HG03439 (cell line): ENCODE data around the gene SOD1.

Experiments used
- ATAC-seq: cut with Tn5 transposase; IDR thresholded peaks from one replicate; pipeline ENCODE4 v1.9.1; 2021; ENCODE audit warnings: mild to moderate bottlenecking, moderate library complexity; ENCODE audit not compliant: unreplicated experiment

The SOD1 gene

DNA sequence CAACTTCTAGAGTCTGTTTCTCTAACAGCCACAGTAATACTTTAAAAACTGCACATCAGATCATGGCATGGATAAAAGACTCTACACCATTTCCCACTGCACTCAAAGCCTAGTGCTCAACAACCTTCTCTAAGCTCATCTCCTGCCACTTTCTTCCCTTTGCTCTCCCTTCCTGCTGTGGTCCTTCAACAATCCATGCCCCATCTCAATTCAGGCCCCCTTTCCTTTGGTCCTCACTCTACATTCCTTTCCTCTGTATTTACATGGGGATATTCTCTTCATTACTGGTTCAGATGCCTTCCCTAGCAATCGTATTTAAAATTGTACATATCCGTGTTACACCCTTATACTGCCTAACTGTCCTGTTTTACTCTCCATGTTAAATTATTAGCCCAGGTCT lies 19.0 kb downstream of the SOD1 start:
- no peak for ATAC-seq

DNA sequence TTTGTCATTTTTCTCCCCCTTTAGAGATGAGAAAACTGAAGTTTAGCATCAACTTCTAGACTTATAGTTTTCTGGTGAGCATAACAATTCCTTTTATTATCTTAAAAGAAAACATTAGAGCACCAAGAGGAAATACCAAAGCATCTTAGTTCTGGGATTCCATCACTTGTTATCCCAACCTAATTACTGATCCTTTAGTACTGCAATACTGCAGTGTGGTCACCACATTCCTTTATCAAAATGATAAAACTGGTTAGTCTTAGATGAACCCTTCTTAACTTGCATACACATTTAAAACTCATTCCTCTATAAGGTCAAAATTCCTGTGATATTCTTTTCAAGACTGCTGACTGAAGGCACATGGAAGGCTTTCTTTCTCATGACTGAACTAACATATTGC lies 23.1 kb downstream of the SOD1 start:
- no peak for ATAC-seq

DNA sequence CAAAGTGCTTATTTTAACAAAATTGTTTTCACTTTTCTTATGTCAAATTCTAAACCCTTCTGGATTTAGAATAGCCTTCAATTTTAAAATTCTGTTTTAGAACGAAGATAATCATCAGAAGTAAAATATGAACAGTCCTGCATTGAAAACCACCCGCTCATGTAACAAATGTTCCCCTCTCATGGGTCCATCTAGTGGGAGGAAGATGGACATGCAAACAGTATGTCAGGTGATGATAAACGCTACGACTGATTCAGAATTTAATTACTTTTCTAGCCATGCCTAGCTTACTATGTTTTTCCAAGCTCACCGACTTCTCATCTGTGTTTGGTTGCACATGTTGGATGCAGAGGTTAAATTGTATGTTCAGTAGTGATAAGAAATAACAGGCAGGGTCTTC lies 23.5 kb downstream of the SOD1 start:
- ATAC-seq, result no peak

DNA sequence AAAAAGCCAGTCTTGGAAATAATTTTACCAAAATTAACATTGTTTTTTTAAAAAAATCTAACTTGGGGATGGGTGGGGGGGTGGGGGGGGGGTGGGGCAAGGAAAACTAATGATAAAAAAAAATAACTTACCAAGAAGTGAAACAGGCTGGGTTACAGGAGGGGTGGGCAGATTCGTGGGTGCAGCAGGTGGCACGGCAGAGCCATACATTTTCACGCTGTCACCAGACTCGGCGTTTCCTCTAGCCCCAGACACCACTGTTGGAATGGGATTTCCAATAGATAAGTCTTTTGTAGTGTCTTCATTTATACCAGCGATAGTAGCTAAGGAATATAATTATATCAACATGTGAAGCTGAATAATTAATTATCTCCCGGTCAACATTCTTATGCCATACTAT lies 25.4 kb downstream of the SOD1 start:
- no peak for ATAC-seq

DNA sequence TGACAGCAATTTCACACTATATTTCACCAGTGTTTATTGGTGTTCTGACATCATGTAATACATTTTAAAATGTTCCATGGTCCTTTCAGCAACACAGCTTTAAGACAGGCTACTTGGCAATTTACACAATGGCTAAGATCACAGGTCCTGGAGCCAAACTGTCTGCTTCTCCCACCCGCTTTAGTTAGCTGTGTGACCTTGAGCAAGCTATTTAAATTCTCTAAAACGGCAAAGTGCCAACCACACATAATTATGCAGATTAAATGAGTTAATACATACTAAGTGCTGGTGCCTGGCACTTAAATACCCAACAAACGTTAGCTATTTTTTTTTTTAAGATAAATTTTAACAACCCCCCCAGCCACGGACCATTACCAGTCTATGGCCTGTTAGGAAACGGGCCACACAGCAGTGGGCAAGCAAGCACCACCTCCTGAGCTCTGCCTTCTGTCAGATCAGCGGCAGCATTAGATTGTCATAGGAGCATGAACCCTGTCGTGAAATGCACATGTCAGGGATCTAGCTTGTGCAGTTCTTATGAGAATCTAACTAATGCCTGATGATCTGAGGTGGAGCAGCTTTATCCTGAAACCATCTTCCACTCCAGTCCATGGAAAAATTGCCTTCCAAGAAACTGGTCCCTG lies 26.9 kb downstream of the SOD1 start:
- ATAC-seq, result no peak

DNA sequence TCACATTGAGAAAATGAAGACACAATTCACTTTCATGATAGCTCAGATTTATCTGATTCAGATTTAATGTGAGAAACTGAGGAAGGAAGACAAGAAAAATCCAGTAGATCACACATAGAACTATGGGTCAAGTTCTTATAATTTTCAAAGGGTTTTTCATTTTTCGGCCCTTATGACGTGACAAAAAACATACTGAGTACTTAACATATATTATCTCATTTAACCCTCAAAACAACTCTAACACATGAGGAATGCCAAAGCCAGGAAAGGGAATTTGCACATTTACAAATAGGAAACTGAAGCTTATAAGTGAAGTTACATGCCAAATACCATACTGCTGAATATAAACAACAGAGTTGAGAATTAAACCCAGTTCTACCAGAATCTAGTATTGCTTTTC lies 27.6 kb downstream of the SOD1 start:
- ATAC-seq, result no peak

DNA sequence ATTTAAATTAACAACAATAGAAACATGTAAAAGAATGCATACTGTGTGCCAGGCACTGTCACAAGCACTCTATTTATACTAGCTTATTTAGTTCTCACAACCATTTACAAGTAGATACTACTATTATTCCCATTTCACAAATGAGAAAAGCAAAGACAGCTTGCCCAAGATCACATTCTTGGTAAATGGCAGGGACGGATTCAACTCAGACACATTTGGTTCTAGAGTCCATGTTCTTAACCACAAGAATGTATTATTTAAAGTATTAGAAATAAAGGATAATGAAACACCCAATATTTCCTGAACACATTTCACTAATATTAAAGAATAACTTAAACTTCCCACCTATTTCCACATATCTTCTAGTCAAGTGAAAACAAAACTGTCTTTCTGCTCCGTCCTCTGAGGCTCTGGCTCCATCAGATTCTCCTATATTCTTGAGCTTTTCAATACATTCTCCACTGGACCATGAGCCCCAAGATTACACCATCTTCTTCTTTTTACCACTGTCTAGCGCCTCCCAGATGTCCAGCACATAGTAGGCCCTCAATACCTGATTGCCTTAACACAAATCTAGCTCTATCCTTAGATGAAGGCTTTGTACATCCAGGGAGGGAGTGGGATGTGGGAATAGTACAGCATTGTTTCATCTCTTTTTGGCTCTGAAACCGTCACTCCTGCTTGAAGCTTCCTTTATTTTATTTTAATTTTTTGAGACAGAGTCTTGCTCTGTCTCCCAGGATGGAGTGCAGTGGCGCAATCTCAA lies 29.3 kb downstream of the SOD1 start:
- no peak for ATAC-seq

DNA sequence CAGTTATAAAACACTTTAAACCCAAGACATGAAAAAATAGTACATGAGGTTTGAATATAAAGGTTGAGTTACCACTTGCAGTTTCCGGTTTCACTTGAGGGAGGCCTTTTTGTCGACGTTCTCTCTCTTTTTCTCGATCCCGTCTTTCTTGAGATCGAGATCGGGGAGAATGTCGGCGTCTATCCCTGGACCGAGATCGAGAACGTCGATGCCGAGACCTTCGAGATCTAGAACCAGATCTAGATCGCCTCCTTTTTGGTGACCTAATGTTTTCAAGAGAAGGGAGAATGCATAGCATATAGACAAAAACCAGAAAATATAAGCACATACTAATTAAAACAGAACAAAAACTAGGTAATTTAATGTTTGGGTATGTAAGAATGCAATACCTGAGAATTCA lies 33.7 kb downstream of the SOD1 start:
- no peak for ATAC-seq

DNA sequence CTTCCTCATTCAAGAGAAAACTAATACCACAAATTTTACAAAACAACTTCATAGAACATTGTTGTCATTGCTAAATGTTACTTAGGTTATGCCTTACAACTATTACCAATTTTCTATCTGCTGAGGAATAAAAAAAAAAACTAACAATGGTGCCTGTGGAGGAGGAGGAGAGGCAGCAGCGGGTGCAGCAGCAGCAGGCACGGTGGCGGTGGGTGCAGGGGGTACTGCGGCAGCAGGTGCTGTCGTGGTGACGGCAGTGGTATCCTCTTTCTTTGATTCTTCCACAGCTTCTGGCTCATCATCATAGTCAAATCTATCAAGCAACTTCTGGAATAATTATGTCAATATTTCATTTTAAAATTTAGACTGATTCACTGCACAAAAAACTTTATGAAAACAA lies 36.9 kb downstream of the SOD1 start:
- ATAC-seq, result no peak

DNA sequence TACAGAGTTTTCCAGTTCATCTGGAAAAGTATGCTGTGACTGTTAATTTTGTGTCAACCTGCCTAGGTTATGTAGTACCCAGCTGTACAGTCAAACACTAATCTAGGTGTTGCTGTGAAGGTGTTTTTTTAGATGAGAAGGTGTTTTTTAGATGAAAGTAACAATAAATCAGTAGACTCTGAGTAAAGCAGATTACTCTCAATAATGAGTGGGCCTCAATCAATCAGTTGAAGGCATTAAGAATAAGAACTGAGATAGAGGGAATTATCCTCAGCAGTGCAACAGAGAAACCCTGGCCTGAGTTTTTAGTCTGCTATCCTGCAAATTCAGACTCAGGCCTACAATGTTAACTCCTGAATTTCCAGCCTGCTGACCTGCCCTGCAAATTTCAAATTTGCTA lies 39.0 kb downstream of the SOD1 start:
- no peak for ATAC-seq

DNA sequence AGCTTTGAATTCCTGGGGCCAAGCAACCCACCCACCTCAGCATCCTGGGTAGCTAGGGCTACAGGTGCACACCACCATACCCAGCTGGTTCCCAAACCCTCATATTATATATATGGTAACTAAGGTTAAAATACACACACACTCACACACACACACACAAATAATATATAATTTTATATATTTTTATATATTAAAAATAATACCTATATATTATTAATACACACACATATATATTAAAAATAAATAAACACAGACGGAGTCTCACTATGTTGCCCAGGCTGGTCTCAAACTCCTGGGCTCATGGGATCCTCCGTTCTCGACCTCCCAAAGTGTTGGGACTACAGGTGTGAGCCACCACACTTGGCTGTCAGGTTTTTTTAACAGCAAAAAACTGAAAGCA lies 40.5 kb downstream of the SOD1 start:
- ATAC-seq, result no peak

DNA sequence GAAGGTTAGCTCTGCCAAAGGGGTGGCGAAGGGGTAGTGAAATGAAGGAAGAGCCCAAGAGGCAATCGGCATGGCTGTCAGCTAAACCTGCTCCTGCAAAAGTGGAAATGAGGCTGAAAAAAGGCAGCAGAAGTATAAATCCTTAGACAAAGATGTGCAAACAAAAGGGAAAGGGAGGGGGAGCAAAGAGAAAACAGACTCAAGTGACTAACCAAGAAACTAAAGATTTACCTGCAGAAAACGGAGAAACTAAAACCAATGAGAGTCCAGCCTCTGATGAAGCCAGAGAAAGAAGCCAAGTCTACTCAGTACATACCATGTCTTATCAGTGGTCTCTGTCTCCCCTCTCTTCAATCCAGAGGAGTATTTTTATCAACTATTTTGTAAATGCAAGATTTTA lies 47.1 kb downstream of the SOD1 start:
- no peak for ATAC-seq

DNA sequence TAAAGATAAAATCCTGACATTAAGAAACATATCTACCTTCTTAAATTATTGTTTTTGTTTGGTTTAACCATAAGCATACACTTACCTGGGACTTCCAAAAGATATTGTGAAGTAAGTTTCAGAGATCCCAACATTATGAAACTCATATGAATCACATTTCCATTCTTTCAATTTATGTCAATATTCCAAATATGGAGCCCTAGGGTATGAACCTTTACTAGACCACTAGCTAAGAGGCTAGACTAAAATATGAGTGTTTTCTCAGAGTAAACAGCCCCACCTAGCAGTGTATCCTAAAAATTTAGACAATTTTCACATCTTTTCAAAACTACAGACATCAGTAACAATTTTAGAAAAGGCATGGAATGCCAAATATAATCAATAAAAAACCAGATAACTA lies 48.0 kb downstream of the SOD1 start:
- ATAC-seq, result no peak

DNA sequence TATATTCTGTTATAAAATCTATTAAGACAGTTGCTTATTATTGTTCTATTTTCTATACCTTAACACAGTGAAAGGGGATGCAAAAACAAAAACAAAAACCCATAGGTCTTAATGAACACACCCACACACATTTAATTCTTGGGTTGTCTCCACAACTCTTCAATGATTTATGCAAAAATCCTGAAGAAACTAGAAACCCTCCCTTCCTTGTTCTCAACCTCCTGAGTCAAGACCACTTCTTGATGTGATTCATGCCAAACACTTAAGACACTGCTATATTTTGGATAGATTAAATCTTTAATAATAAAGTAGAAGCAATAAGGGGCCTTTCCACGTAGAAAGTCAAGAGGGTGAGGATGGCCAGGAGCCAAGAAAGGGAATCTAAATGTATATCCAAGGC lies 49.0 kb downstream of the SOD1 start:
- ATAC-seq, result no peak

DNA sequence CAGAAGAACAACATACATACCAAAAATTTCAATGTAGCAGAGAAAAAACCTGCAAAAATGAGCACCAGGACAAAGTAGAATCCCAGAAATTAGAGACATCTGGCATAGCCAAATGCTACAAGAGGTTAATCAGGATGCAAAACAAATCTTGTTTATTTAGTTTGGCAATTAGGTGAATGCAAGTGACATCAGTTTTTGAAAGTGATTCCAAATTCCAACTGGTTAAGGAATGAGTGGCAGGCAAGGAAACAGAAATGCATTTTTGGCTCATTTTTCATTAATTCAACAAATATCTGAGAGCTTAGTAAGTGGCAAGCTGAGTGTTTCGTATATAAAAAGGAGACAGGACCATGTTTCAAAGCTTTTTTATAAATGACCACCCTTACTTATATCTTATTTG lies 51.1 kb downstream of the SOD1 start:
- no peak for ATAC-seq

DNA sequence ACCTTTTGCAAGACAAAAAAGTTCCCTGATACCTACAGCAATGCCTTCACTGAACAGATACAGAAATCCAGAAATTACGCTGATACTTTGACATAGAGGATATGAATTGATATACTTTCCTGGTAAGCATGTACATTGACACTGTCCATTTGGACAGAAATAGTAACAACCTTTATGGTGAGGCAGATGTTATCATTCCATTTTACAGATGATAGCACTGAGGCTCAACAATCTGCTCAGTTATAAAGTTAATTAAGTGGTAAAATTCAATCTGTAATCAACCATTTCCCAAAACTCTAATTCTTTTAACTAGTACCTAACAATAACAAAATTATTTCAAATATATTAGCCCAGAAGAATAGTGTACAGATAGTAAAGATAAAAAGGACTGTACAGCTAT lies 51.8 kb downstream of the SOD1 start:
- ATAC-seq, result no peak

DNA sequence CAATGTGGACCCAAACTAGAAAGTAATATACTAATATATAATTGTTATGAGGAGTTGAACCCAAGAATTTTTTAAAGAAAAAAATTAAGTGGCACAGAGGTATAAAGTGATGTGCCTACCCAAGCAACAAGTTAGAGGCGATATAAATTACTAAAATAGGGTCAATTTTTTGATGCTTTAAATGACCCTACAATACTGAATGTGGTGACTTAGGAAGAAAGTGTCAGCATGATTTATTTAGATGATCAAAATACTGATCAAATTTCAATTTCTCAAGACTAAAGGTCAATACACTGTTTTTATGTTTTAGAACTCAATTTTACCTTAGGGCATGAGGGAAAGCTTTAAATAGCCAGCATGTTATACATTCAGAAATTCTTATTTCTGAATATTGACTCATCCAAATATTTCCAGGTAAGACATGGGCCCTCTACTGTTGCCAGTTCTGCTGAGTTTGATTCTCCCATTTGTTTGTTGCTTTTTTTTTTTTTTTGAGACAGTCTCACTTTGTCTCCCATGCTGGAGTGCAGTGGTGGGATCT lies 52.3 kb downstream of the SOD1 start:
- ATAC-seq, result no peak

DNA sequence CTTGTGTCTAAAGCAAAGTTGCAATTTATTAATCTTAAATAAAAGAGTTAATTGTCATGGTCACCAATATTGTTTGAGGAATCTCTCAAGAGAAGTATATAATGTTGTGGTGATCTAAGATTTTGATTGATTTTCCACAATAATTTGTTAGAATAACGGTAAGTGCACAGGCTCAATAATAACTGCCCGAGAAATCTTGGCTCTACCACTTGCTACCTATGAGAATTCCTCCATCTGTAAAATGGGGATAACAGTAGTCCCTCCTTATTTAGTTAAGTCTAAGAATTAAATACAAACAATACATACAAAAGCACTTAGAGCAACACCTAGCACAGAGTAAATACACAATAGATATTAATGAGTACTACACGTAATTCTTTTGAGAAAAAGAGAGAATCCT lies 53.6 kb downstream of the SOD1 start:
- ATAC-seq, result no peak

DNA sequence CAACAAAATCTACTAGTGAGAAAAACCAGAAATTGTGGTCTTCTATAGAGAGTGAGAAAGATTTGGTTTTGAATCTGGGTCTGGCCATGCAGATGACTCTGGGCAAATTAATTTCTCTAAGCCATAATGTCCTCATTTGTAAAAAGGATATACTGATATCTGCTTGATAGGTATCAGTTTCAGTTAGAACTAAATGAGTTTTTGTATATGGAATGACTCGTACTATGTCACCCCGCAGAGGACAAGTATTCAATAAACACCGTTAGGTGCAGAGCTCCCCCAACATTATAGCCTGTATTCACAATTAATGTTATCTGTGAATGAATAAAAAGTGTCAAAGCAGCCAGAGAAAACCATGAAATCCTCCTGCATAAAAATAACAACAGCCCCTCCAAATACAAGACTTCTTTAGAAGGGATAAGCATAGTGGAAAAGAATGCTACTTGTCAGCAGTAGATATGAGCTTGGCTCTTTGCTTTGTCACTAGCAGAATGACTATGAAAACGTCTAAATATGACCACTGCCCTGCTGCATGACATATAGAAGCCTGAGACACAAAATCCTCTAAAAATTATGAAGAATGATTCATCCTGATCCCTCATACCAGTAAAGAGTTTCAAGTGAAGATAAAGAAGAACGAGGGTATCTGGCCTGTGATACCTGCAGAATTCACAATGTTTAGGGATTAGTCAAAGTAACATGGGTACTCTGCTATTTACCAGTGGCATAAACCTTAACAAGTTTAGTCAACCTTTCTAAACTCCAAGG lies 54.7 kb downstream of the SOD1 start:
- no peak for ATAC-seq

DNA sequence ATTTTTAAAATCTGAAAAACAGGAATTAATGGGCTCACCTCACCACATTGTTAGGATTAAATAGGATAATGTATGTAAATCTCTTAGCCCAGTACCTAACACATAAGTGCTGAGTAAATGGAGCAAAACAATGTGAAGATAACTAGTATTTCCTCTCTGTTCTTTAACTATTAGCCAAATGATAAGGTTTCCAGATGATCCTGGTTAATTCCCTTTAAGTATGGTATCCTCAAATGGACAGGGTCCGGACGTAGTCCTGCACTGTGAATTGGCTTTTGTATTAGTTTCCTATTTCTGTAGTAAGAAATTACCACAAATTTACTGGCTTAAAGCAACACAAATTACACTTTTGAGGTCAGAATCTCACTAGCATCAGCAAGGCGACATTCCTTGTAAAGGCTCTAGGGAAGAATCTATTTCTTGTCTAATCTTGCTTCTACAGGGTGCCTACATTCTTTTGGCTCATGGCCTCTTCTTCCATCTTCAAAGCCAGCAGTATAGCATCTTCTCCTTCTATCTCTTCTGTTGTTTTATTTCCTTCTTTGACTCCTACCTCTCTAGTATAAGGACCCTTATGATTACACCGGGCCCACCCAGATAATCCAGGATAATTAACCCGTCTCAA lies 55.4 kb downstream of the SOD1 start:
- no peak for ATAC-seq

DNA sequence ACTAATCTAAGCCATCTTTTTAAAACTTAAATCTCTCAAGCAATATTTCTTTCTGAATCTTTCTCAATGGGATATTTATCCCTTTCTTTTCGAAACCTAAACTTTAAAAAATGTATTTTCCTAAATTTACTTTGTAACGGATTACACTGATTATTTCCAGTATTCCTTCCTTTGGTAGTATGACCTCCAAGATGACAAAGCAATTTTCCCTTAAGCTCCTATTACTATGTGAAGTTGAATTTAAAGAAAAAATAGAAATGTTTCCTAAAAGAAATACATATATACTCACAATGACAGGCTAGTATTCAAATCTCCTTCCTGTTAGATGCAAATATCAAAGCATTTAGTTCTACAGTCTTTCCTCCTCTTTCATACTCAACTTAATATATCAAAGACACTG lies 56.6 kb downstream of the SOD1 start:
- no peak for ATAC-seq
